ENCODE data around the gene ZNF716. TPM values are rescaled to one million over a fixed set of nuclear protein-coding genes. Genes with fewer than 3 reads are reported as not detected.

ZNF716 gene
- total and polyA plus RNA-seq, 2 experiments from 2014 or later, result not detected

DNA sequence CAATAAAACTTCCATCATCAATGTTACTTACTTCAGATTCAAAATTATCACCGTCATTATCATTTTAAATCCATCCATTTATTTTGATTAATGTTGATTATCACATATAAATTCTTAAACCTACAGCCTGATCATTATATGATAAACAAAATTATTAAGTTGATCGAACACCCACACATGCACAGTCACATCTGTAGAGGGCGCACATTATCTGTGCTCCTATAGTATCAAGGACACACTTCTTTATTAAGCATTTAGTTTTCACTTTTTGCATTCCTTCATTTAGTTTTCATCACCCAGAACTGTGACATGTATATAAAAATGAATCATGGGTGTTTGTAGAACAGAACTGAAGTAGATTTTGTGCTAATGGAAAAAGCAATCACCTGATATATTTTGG lies 26.2 kb upstream of the ZNF716 start:
- H3K27ac ChIP-seq, result no peak overlapping the region
- no peaks in the 10 kb centered on the region for H3K9me3 ChIP-seq (ENCODE audit: low read depth)
- H3K4me1 ChIP-seq (ENCODE audit: low read depth), result no peaks in the 10 kb centered on the region
- DNase-seq (ENCODE audit: low read depth in 1 of 2, low spot score in 1 of 2), result no peak
- H3K27me3 ChIP-seq, result no peaks in the 10 kb centered on the region
- H3K36me3 ChIP-seq, result no peaks in the 10 kb centered on the region
- no peak overlapping the region for H3K4me3 ChIP-seq
- TF ChIP-seq, protein P1, sequence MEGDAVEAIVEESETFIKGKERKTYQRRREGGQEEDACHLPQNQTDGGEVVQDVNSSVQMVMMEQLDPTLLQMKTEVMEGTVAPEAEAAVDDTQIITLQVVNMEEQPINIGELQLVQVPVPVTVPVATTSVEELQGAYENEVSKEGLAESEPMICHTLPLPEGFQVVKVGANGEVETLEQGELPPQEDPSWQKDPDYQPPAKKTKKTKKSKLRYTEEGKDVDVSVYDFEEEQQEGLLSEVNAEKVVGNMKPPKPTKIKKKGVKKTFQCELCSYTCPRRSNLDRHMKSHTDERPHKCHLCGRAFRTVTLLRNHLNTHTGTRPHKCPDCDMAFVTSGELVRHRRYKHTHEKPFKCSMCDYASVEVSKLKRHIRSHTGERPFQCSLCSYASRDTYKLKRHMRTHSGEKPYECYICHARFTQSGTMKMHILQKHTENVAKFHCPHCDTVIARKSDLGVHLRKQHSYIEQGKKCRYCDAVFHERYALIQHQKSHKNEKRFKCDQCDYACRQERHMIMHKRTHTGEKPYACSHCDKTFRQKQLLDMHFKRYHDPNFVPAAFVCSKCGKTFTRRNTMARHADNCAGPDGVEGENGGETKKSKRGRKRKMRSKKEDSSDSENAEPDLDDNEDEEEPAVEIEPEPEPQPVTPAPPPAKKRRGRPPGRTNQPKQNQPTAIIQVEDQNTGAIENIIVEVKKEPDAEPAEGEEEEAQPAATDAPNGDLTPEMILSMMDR (IDR thresholded peaks at IDR 0.05; ENCODE audit: low read depth, low read length), result no peak

DNA sequence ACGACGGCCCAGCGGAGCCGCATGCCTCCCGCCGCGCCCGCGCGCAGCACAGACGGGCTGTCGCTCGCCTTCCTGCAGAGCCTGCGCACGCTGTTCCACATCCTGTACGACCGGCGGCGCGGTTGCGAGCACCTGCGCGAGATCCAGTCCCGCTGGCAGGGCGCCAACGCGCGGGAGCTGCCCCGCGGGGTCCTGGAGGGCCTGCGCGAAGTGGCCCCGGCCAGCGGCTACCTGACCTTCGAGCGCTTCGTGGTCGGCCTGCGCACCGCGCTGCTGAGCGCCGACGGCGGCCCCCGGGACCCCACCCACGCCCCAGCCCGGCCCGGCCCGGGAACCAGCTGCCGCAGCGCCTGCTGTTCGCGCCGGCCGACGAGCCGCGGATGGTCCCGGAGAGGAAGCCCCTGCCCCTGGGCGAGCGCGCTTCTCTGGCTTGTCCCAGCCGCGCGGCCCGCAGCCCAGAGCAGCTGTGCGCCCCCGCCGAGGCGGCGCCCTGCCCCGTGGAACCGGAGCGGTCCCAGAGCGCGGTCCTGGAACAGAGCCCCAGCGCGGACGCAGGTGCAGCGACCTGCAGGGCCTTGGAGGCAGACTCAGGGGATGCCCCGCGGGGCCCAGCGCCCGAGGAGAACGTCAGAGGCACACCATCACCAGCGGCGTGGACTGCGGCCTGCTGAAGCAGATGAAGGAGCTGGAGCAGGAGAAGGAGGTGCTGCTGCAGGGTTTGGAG lies 25.3 kb upstream of the ZNF716 start:
- Histone ChIP-seq H3K27me3 (no peaks in the 10 kb centered on the region), H3K4me1 (ENCODE audit: low read depth) (no peaks in the 10 kb centered on the region), H3K9me3 (ENCODE audit: low read depth) (no peaks in the 10 kb centered on the region), H3K4me3 (no peak overlapping the region), H3K27ac (no peak overlapping the region), H3K36me3 (no peaks in the 10 kb centered on the region)
- no peak for DNase-seq (ENCODE audit: low read depth in 1 of 2, low spot score in 1 of 2)
- TF ChIP-seq, protein P1 (IDR thresholded peaks at IDR 0.05; ENCODE audit: low read depth, low read length), result no peak

DNA sequence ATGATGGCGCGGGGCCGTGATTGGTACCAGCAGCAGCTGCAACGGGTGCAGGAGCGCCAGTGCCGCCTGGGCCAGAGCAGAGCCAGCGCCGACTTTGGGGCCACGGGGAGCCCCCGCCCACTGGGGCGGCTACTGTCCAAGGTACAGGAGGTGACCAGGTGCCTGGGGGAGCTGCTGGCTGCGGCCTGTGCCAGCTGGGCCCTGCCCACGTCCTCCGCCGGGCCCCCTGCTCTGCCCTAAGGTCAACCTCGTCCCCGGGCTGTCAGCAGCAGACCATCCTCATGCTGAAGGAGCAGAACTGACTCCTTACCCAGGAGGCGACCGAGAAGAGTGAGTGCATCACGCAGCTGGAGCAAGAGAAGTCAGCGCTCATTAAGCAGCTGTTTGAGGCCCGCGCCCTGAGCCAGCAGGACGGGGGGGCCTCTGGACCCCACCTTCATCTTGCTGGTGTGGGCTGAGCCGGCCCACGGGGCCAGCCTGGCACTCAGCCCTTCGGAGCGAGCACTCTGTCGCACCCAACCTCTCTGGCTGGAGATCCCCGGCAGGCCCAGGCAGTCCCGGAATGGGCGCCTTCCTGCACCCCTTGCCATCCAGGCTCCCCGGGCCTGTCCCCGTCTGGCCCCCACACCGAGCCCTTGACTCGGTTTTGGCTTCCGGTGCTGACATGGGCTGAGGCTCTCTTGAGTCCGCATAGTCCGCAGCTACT lies 24.6 kb upstream of the ZNF716 start:
- Histone ChIP-seq H3K9me3 (ENCODE audit: low read depth) (no peaks in the 10 kb centered on the region), H3K4me1 (ENCODE audit: low read depth) (no peaks in the 10 kb centered on the region), H3K36me3 (no peaks in the 10 kb centered on the region), H3K4me3 (no peak overlapping the region), H3K27ac (no peak overlapping the region), H3K27me3 (no peaks in the 10 kb centered on the region)
- no peak for DNase-seq (ENCODE audit: low read depth in 1 of 2, low spot score in 1 of 2)
- TF ChIP-seq, protein P1 (IDR thresholded peaks at IDR 0.05; ENCODE audit: low read depth, low read length), result no peak

DNA sequence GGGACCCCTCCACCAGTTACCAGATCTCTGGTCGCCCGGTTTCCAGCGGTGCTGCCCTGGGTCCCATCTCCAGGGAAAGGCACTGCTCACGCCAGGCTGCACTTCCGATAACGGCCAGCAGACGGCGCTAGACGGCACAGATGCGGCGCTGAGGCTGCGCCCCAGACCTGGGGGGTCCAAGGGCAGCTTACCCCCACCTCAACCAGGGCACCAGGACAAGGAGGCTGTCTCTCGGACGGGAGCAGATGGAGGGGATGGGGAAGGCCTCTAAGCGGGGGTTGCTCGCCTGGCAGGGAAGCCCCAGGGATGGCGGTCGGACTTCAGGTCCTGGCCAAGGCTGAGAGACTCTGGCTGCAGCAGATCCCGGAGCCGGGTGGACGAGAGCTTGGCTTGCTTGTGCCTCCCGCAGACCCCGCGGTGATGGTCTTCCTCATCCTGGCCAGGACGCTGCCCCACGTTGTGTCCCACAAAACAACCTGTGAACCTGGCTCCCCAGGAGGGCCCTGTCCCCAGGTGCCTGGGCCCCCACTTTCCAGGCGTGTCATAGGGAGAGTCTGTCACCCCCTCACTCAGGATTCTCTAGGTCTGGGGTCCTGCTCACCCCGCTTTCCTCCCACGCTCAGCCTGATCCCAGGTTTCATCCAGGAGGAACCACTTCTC lies 23.9 kb upstream of the ZNF716 start:
- H3K27me3 ChIP-seq, result no peaks in the 10 kb centered on the region
- TF ChIP-seq, protein P1 (IDR thresholded peaks at IDR 0.05; ENCODE audit: low read depth, low read length), result no peak
- DNase-seq (ENCODE audit: low read depth in 1 of 2, low spot score in 1 of 2), result no peak
- no peak overlapping the region for H3K27ac ChIP-seq
- no peak overlapping the region for H3K4me3 ChIP-seq
- no peaks in the 10 kb centered on the region for H3K9me3 ChIP-seq (ENCODE audit: low read depth)
- no peaks in the 10 kb centered on the region for H3K36me3 ChIP-seq
- no peaks in the 10 kb centered on the region for H3K4me1 ChIP-seq (ENCODE audit: low read depth)

DNA sequence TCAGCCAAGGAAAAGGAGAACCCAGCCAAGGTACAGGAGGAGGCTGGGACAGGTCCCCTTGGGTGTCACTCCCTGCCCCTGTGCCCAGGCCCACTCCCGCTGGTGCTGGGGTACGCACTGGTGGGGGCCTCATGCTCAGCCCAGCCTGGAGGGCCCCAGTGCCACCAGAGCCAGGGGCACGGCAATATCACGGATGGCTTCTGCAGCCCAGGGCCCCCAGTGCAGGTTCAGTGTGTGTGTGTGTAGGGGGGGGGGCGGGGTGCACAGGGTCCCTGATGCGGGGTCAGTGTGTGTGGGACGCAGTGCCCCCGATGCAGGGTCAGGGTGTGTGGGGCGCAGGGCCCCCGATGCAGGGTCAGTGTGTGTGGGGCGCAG lies 23.4 kb upstream of the ZNF716 start:
- Histone ChIP-seq H3K4me3 (no peak overlapping the region), H3K36me3 (no peaks in the 10 kb centered on the region), H3K4me1 (ENCODE audit: low read depth) (no peaks in the 10 kb centered on the region), H3K27ac (no peak overlapping the region), H3K27me3 (no peaks in the 10 kb centered on the region), H3K9me3 (ENCODE audit: low read depth) (no peaks in the 10 kb centered on the region)
- no peak for DNase-seq (ENCODE audit: low read depth in 1 of 2, low spot score in 1 of 2)
- TF ChIP-seq, protein P1 (IDR thresholded peaks at IDR 0.05; ENCODE audit: low read depth, low read length), result no peak
